ENCODE measurements around the gene GKN2. TPM values are rescaled to one million over a fixed set of nuclear protein-coding genes. Genes with fewer than 3 reads are reported as not detected.

GKN2 gene
- polyA plus RNA-seq, 1 of the 3 experiments (the other 2 are of a cell fraction), result not detected

DNA sequence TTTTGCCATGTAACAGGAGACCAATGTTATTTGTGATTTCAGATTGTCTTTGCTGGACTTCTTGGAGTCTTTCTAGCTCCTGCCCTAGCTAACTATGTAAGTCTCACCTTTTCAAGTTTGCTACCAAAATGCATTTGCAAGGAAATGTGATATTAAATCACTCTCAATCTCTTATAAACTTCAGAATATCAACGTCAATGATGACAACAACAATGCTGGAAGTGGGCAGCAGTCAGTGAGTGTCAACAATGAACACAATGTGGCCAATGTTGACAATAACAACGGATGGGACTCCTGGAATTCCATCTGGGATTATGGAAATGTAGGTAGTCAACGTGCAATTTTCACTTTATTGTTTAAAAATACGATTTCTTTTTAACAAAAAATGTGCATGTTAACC lies 24.8 kb upstream of the GKN2 start:
- TF ChIP-seq, protein P1, sequence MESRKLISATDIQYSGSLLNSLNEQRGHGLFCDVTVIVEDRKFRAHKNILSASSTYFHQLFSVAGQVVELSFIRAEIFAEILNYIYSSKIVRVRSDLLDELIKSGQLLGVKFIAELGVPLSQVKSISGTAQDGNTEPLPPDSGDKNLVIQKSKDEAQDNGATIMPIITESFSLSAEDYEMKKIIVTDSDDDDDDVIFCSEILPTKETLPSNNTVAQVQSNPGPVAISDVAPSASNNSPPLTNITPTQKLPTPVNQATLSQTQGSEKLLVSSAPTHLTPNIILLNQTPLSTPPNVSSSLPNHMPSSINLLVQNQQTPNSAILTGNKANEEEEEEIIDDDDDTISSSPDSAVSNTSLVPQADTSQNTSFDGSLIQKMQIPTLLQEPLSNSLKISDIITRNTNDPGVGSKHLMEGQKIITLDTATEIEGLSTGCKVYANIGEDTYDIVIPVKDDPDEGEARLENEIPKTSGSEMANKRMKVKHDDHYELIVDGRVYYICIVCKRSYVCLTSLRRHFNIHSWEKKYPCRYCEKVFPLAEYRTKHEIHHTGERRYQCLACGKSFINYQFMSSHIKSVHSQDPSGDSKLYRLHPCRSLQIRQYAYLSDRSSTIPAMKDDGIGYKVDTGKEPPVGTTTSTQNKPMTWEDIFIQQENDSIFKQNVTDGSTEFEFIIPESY (IDR thresholded peaks at IDR 0.05; ENCODE audit: borderline replicate concordance, low read depth), result no peak
- TF ChIP-seq SMC3 (IDR thresholded peaks at IDR 0.05; ENCODE audit: low read depth, low read length) (no peak), GABPA (IDR thresholded peaks at IDR 0.05; ENCODE audit: low read depth) (no peak)
- CTCF ChIA-PET, result interaction anchor here (0.7 to 1.0 kb wide), 2 partner anchors 53 to 80 kb away, joined by 3 read pairs; no protein-coding TSS in a partner anchor
- DNase-seq, result no peak
- Histone ChIP-seq H3K4me3 (ENCODE audit: low read depth in 2 of 2, low read length in 1 of 2) (no peak overlapping the region), H2AFZ (ENCODE audit: low read depth) (no peak overlapping the region), H3K79me2 (ENCODE audit: insufficient read depth) (no peaks in the 10 kb centered on the region), H3K36me3 (replicated peaks in 1 of 2; ENCODE audit: control insufficient read depth in 1 of 2, insufficient read depth in 2 of 2, low read length in 1 of 2) (no peaks in the 10 kb centered on the region), H3K27ac (ENCODE audit: low read depth in 2 of 2, low read length in 1 of 2) (no peak overlapping the region), H3K9ac (no peak overlapping the region), H3K9me3 (no peaks in the 10 kb centered on the region), H4K20me1 (ENCODE audit: insufficient read depth) (no peaks in the 10 kb centered on the region), H3K9me2 (no peaks in the 10 kb centered on the region), H3K4me1 (ENCODE audit: control insufficient read depth in 1 of 2, insufficient read depth in 2 of 2, low read depth in 1 of 2, low read length in 1 of 2) (peaks cover 0 to 6% of the 10 kb centered on the region in 2 experiments; a peak in 2 of 4 replicates), H3K27me3 (ENCODE audit: insufficient read depth) (no peaks in the 10 kb centered on the region), H3F3A (replicated peaks; ENCODE audit: insufficient read depth) (peaks cover 8% of the 10 kb centered on the region), H3K4me2 (no peak overlapping the region)
- POLR2A ChIA-PET, result no interaction called here
- 63% methylated on average over 4 of the region's 4 CpGs for WGBS (ENCODE audit: low lambda C conversion rate)

DNA sequence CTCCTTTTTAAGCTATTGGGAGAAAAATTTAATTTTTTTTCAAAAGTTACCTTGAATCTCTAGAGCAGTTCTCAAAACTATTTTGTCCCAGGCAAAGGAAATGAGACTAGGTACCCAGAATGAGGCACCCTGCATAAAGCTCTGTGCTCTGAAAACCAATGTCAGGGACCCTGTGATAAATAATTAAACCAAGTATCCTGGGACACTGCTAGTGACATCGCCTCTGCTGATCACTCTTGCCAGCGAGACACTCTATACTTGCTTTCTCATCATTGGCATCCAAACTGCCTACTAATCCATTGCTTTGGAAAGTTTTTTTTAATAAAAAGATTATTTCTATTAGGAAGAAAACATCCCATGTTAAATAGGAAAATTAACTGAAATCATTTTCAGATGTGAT lies 23.2 kb upstream of the GKN2 start:
- Histone ChIP-seq H3F3A (replicated peaks; ENCODE audit: insufficient read depth) (peaks cover 24% of the 10 kb centered on the region), H3K4me2 (no peak overlapping the region), H3K9me3 (no peaks in the 10 kb centered on the region), H3K9ac (no peak overlapping the region), H3K36me3 (replicated peaks in 1 of 2; ENCODE audit: control insufficient read depth in 1 of 2, insufficient read depth in 2 of 2, low read length in 1 of 2) (no peaks in the 10 kb centered on the region), H3K4me1 (ENCODE audit: control insufficient read depth in 1 of 2, insufficient read depth in 2 of 2, low read depth in 1 of 2, low read length in 1 of 2) (peaks cover 0 to 20% of the 10 kb centered on the region in 2 experiments; a peak in 3 of 4 replicates), H4K20me1 (ENCODE audit: insufficient read depth) (no peaks in the 10 kb centered on the region), H3K4me3 (ENCODE audit: low read depth in 2 of 2, low read length in 1 of 2) (no peak overlapping the region), H3K27ac (ENCODE audit: low read depth in 2 of 2, low read length in 1 of 2) (no peak overlapping the region), H2AFZ (ENCODE audit: low read depth) (no peak overlapping the region), H3K27me3 (ENCODE audit: insufficient read depth) (no peaks in the 10 kb centered on the region), H3K9me2 (no peaks in the 10 kb centered on the region), H3K79me2 (ENCODE audit: insufficient read depth) (no peaks in the 10 kb centered on the region)
- DNase-seq, result no peak
- ChIA-PET POLR2A (no interaction called here), CTCF (interaction anchor here (0.7 to 1.6 kb wide), 4 partner anchors 10 to 331 kb away, joined by 3 to 4 read pairs (median 3); no protein-coding TSS in a partner anchor)
- WGBS (ENCODE audit: low lambda C conversion rate), result 86% methylated on average over 2 of the region's 2 CpGs
- TF ChIP-seq GATA2 (CRISPR knock-in tag; IDR thresholded peaks at IDR 0.05) (no peak), GABPA (IDR thresholded peaks at IDR 0.05; ENCODE audit: low read depth) (no peak), MEF2A (IDR thresholded peaks at IDR 0.05; ENCODE audit: borderline replicate concordance, low read depth) (no peak), TCF12 (IDR thresholded peaks at IDR 0.05) (no peak), SMC3 (IDR thresholded peaks at IDR 0.05; ENCODE audit: low read depth, low read length) (no peak), EZH2phosphoT487 (IDR thresholded peaks at IDR 0.05; ENCODE audit: borderline replicate concordance, low read depth) (no peak), RCOR1 (IDR thresholded peaks at IDR 0.05; ENCODE audit: low read length) (no peak), TAF1 (IDR thresholded peaks at IDR 0.05; ENCODE audit: borderline replicate concordance, low read depth, low read length) (no peak), TEAD4 (IDR thresholded peaks at IDR 0.05; ENCODE audit: borderline replicate concordance, insufficient read depth) (no peak), EP300 (IDR thresholded peaks at IDR 0.05; ENCODE audit: borderline replicate concordance in 1 of 2, low read depth in 1 of 2, low read length in 1 of 2) (no peak), YY1 (IDR thresholded peaks at IDR 0.05; ENCODE audit: low read depth) (no peak)
- TF ChIP-seq, protein P2, sequence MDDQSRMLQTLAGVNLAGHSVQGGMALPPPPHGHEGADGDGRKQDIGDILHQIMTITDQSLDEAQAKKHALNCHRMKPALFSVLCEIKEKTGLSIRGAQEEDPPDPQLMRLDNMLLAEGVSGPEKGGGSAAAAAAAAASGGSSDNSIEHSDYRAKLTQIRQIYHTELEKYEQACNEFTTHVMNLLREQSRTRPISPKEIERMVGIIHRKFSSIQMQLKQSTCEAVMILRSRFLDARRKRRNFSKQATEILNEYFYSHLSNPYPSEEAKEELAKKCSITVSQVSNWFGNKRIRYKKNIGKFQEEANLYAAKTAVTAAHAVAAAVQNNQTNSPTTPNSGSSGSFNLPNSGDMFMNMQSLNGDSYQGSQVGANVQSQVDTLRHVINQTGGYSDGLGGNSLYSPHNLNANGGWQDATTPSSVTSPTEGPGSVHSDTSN (IDR thresholded peaks at IDR 0.05), result no peak
- TF ChIP-seq, protein P3, sequence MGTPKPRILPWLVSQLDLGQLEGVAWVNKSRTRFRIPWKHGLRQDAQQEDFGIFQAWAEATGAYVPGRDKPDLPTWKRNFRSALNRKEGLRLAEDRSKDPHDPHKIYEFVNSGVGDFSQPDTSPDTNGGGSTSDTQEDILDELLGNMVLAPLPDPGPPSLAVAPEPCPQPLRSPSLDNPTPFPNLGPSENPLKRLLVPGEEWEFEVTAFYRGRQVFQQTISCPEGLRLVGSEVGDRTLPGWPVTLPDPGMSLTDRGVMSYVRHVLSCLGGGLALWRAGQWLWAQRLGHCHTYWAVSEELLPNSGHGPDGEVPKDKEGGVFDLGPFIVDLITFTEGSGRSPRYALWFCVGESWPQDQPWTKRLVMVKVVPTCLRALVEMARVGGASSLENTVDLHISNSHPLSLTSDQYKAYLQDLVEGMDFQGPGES (IDR thresholded peaks at IDR 0.05; ENCODE audit: low read depth, low read length), result no peak
- TF ChIP-seq, protein P4, sequence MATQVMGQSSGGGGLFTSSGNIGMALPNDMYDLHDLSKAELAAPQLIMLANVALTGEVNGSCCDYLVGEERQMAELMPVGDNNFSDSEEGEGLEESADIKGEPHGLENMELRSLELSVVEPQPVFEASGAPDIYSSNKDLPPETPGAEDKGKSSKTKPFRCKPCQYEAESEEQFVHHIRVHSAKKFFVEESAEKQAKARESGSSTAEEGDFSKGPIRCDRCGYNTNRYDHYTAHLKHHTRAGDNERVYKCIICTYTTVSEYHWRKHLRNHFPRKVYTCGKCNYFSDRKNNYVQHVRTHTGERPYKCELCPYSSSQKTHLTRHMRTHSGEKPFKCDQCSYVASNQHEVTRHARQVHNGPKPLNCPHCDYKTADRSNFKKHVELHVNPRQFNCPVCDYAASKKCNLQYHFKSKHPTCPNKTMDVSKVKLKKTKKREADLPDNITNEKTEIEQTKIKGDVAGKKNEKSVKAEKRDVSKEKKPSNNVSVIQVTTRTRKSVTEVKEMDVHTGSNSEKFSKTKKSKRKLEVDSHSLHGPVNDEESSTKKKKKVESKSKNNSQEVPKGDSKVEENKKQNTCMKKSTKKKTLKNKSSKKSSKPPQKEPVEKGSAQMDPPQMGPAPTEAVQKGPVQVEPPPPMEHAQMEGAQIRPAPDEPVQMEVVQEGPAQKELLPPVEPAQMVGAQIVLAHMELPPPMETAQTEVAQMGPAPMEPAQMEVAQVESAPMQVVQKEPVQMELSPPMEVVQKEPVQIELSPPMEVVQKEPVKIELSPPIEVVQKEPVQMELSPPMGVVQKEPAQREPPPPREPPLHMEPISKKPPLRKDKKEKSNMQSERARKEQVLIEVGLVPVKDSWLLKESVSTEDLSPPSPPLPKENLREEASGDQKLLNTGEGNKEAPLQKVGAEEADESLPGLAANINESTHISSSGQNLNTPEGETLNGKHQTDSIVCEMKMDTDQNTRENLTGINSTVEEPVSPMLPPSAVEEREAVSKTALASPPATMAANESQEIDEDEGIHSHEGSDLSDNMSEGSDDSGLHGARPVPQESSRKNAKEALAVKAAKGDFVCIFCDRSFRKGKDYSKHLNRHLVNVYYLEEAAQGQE (IDR thresholded peaks at IDR 0.05; ENCODE audit: low read depth, low read length), result no peak
- TF ChIP-seq, protein P5, sequence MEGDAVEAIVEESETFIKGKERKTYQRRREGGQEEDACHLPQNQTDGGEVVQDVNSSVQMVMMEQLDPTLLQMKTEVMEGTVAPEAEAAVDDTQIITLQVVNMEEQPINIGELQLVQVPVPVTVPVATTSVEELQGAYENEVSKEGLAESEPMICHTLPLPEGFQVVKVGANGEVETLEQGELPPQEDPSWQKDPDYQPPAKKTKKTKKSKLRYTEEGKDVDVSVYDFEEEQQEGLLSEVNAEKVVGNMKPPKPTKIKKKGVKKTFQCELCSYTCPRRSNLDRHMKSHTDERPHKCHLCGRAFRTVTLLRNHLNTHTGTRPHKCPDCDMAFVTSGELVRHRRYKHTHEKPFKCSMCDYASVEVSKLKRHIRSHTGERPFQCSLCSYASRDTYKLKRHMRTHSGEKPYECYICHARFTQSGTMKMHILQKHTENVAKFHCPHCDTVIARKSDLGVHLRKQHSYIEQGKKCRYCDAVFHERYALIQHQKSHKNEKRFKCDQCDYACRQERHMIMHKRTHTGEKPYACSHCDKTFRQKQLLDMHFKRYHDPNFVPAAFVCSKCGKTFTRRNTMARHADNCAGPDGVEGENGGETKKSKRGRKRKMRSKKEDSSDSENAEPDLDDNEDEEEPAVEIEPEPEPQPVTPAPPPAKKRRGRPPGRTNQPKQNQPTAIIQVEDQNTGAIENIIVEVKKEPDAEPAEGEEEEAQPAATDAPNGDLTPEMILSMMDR (IDR thresholded peaks at IDR 0.05), result no peak
- TF ChIP-seq, protein P6, sequence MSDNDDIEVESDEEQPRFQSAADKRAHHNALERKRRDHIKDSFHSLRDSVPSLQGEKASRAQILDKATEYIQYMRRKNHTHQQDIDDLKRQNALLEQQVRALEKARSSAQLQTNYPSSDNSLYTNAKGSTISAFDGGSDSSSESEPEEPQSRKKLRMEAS (IDR thresholded peaks at IDR 0.05; ENCODE audit: low read depth), result no peak
